Measurements from ENCODE around the gene APOL4.
"Not testable (repeated sequence)": the region's sequence is repeated elsewhere in the genome, so short reads cannot be mapped to it uniquely, and the experiment has no call there.

APOL4 gene

DNA sequence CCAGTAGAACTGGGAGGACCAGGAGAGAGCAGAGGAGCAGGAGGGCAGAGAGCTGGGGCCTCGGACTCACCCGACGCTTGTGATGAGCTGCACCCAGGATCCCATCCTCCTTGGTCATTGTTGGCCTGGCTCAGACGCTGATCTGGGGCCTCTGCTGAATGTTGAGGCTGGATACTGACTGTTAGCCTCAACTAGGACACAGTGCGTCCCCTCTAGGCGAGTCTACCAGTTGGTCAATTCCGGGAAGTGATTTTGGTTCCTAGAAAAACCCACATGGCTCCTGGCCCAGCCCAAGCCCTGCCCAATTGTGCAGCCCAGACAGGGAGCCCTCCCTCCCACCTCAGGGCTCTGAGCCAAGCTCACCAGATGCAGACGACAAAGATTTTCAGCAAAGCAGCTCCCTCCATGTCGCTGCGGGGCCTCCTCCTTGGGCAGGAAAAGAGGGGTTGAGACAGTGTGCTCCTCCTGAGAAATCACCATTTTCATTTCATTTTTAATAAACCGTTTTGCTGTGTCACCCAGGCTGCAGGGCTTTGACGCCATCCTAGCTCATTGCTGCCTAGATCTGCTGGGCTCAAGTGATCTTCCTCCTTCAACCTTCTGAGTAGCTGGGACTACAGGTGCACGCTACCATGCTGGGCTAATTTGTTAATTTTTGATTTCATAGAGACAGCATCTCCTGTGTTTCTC lies at the start of gene APOL4:
TSS of gene APOL4 (minus strand) at position 180 of the 690 bp plus-strand sequence. CDS start at position 105, 75 bp downstream.
- H3K4me3 ChIP-seq (ENCODE audit: low read depth in 1 of 2, low read length in 1 of 2): no peak within 1 kb of the TSS
- H3K4me1 ChIP-seq (ENCODE audit: control insufficient read depth in 1 of 2, insufficient read depth in 1 of 2, low read depth in 1 of 2, low read length in 1 of 2): no peaks in the 10 kb centered on the region
- H3K36me3 ChIP-seq: no peaks in the 10 kb centered on the region
- H3K27me3 ChIP-seq: peaks cover 37% of the 10 kb centered on the region
- no peaks in the 10 kb centered on the region for H3K9me3 ChIP-seq
- TF ChIP-seq, protein P1, sequence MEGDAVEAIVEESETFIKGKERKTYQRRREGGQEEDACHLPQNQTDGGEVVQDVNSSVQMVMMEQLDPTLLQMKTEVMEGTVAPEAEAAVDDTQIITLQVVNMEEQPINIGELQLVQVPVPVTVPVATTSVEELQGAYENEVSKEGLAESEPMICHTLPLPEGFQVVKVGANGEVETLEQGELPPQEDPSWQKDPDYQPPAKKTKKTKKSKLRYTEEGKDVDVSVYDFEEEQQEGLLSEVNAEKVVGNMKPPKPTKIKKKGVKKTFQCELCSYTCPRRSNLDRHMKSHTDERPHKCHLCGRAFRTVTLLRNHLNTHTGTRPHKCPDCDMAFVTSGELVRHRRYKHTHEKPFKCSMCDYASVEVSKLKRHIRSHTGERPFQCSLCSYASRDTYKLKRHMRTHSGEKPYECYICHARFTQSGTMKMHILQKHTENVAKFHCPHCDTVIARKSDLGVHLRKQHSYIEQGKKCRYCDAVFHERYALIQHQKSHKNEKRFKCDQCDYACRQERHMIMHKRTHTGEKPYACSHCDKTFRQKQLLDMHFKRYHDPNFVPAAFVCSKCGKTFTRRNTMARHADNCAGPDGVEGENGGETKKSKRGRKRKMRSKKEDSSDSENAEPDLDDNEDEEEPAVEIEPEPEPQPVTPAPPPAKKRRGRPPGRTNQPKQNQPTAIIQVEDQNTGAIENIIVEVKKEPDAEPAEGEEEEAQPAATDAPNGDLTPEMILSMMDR (IDR thresholded peaks at IDR 0.05): no peak
- no peak within 1 kb of the TSS for H3K27ac ChIP-seq

DNA sequence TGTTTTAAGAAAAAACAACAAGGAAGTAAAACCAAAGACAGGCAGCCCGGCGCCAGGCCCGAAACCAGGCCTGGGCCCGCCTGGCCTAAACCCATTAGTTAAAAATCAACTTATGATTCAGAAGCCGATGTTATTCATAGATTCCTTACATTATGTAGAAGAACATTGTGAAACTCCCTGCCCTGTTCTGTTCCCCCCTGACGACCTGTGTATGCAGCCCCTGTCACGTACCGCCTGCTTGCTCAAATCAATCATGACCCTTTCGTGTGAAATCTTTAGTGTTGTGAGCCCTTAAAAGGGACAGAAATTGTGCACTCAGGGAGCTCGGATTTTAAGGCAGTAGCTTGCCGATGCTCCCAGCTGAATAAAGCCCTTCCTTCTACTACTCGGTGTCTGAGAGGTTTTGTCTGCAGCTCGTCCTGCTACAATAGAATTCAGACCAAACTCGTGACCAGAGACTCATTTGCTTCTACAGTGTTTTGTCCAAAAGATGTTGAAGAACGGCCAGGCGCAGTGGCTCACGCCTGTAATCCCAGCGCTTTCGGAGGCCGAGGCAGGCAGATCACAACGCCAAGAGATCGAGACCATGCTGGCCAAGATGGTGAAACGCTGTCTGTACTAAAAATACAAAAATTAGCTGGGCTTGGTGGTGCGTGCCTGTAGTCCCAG lies 48.8 kb upstream of the APOL4 start:
- H3K4me1 ChIP-seq (ENCODE audit: control insufficient read depth in 1 of 2, insufficient read depth in 1 of 2, low read depth in 1 of 2, low read length in 1 of 2): peaks cover 14 to 18% of the 10 kb centered on the region in 2 experiments
- H3K27ac ChIP-seq; H3K27me3 ChIP-seq; H3K4me3 ChIP-seq (ENCODE audit: low read depth in 1 of 2, low read length in 1 of 2); H3K9me3 ChIP-seq; H3K36me3 ChIP-seq: not testable (repeated sequence)

- Histone ChIP-seq H3K36me3 (no peaks in the 10 kb centered on the region), H3K4me3 (ENCODE audit: low read depth in 1 of 2, low read length in 1 of 2) (no peak overlapping the region), H3K27ac (no peak overlapping the region), H3K27me3 (no peaks in the 10 kb centered on the region), H3K9me3 (no peaks in the 10 kb centered on the region), H3K4me1 (ENCODE audit: control insufficient read depth in 1 of 2, insufficient read depth in 1 of 2, low read depth in 1 of 2, low read length in 1 of 2) (peaks cover 14 to 18% of the 10 kb centered on the region in 2 experiments)
- TF ChIP-seq, protein P1 (IDR thresholded peaks at IDR 0.05): no peak
Measured at GRCh38 chr22:36249160-36249559, 47.6 kb upstream of the APOL4 start.

- H3K27ac ChIP-seq: no peak overlapping the region
- TF ChIP-seq, protein P1 (IDR thresholded peaks at IDR 0.05): no peak
- H3K9me3 ChIP-seq: no peaks in the 10 kb centered on the region
- no peak overlapping the region for H3K4me3 ChIP-seq (ENCODE audit: low read depth in 1 of 2, low read length in 1 of 2)
- no peaks in the 10 kb centered on the region for H3K27me3 ChIP-seq
- H3K36me3 ChIP-seq: no peaks in the 10 kb centered on the region
- H3K4me1 ChIP-seq (ENCODE audit: control insufficient read depth in 1 of 2, insufficient read depth in 1 of 2, low read depth in 1 of 2, low read length in 1 of 2): peaks cover 6 to 7% of the 10 kb centered on the region in 2 experiments
Measured at GRCh38 chr22:36247955-36248354, 46.3 kb upstream of the APOL4 start.

- no peaks in the 10 kb centered on the region for H3K36me3 ChIP-seq
- no peaks in the 10 kb centered on the region for H3K27me3 ChIP-seq
- H3K4me1 ChIP-seq (ENCODE audit: control insufficient read depth in 1 of 2, insufficient read depth in 1 of 2, low read depth in 1 of 2, low read length in 1 of 2): no peaks in the 10 kb centered on the region
- no peaks in the 10 kb centered on the region for H3K9me3 ChIP-seq
- TF ChIP-seq, protein P1 (IDR thresholded peaks at IDR 0.05): no peak
- no peak overlapping the region for H3K27ac ChIP-seq
- no peak overlapping the region for H3K4me3 ChIP-seq (ENCODE audit: low read depth in 1 of 2, low read length in 1 of 2)
Measured at GRCh38 chr22:36246718-36247117, 45.1 kb upstream of the APOL4 start.

GRCh38 chr22:36245805-36246356 lies 44.3 kb upstream of the APOL4 start:
- Histone ChIP-seq H3K36me3 (no peaks in the 10 kb centered on the region), H3K4me1 (ENCODE audit: control insufficient read depth in 1 of 2, insufficient read depth in 1 of 2, low read depth in 1 of 2, low read length in 1 of 2) (no peaks in the 10 kb centered on the region), H3K27ac (no peak overlapping the region), H3K9me3 (no peaks in the 10 kb centered on the region), H3K27me3 (no peaks in the 10 kb centered on the region), H3K4me3 (ENCODE audit: low read depth in 1 of 2, low read length in 1 of 2) (no peak overlapping the region)
- TF ChIP-seq, protein P1 (IDR thresholded peaks at IDR 0.05): no peak
